ENCODE results near the gene RDH8. TPM values are rescaled to one million over a fixed set of nuclear protein-coding genes. Genes with fewer than 3 reads are reported as not detected.

Gene RDH8
- polyA plus RNA-seq, 1 donor (not counting 4 experiments of a cell fraction or from before 2014, with no cell fraction given) = not detected

GRCh38 chr19:10008184-10008765, 5.0 kb upstream of the RDH8 start:
- Histone ChIP-seq H3K27ac (ENCODE audit: control insufficient read depth, insufficient read depth, low read length) (no peak overlapping the region), H3K9ac (ENCODE audit: control insufficient read depth, extremely low read depth, insufficient read depth, low read length) (no peak overlapping the region), H2AFZ (ENCODE audit: control insufficient read depth, low read length) (no peak overlapping the region), H4K20me1 (ENCODE audit: control insufficient read depth, extremely low read depth, insufficient read depth, low read length) (peaks cover 3% of the 10 kb centered on the region), H3K4me1 (ENCODE audit: control insufficient read depth, extremely low read depth, insufficient read depth, low read length) (peaks cover 13% of the 10 kb centered on the region), H3K27me3 (ENCODE audit: control insufficient read depth, extremely low read depth, insufficient read depth, low read length) (no peaks in the 10 kb centered on the region), H3K4me3 (ENCODE audit: control insufficient read depth in 2 of 3, extremely low read depth in 1 of 3, insufficient read depth in 2 of 3, low read depth in 1 of 3, low read length in 3 of 3) (no peak overlapping the region), H3K79me2 (ENCODE audit: control insufficient read depth, insufficient read depth, low read length) (no peaks in the 10 kb centered on the region), H3K9me1 (ENCODE audit: control insufficient read depth, extremely low read depth, insufficient read depth, low read length) (peaks cover 5% of the 10 kb centered on the region), H3K36me3 (ENCODE audit: control insufficient read depth in 2 of 2, extremely low read depth in 1 of 2, insufficient read depth in 2 of 2, low read length in 2 of 2) (no peaks in the 10 kb centered on the region), H3K9me3 (ENCODE audit: control insufficient read depth, low read depth, low read length) (no peaks in the 10 kb centered on the region), H3K4me2 (ENCODE audit: control insufficient read depth, extremely low read depth, insufficient read depth, low read depth, low read length) (no peak overlapping the region)
- no peak for DNase-seq (ENCODE audit: low read depth, low spot score)
- TF ChIP-seq EZH2 (IDR thresholded peaks at IDR 0.05; ENCODE audit: low read length) = no peak
- TF ChIP-seq CTCF (optimal IDR thresholded peaks at IDR 0.05 in 1 of 3, IDR thresholded peaks at IDR 0.05 in 1 of 3, conservative IDR thresholded peaks at IDR 0.05 in 1 of 3; ENCODE audit: extremely low read depth in 1 of 3, insufficient read depth in 2 of 3, low read length in 3 of 3) = no peak
- peak; percentile 17 for FAIRE-seq
- dilution Hi-C loops (cut with MboI; ENCODE audit: extremely low pct_ligation_motif_present, low sequenced_read_pairs) = no loop called here

- TF ChIP-seq EZH2 (IDR thresholded peaks at IDR 0.05; ENCODE audit: low read length) (no peak), CTCF (optimal IDR thresholded peaks at IDR 0.05 in 1 of 3, IDR thresholded peaks at IDR 0.05 in 1 of 3, conservative IDR thresholded peaks at IDR 0.05 in 1 of 3; ENCODE audit: extremely low read depth in 1 of 3, insufficient read depth in 2 of 3, low read length in 3 of 3) (no peak)
- H4K20me1 ChIP-seq (ENCODE audit: control insufficient read depth, extremely low read depth, insufficient read depth, low read length) = peaks cover 3% of the 10 kb centered on the region
- H3K36me3 ChIP-seq (ENCODE audit: control insufficient read depth in 2 of 2, extremely low read depth in 1 of 2, insufficient read depth in 2 of 2, low read length in 2 of 2) = no peaks in the 10 kb centered on the region
- no peak overlapping the region for H3K27ac ChIP-seq (ENCODE audit: control insufficient read depth, insufficient read depth, low read length)
- no peak overlapping the region for H2AFZ ChIP-seq (ENCODE audit: control insufficient read depth, low read length)
- peak overlapping the region; percentile 54 for H3K4me2 ChIP-seq (ENCODE audit: control insufficient read depth, extremely low read depth, insufficient read depth, low read depth, low read length)
- no peaks in the 10 kb centered on the region for H3K27me3 ChIP-seq (ENCODE audit: control insufficient read depth, extremely low read depth, insufficient read depth, low read length)
- no peaks in the 10 kb centered on the region for H3K79me2 ChIP-seq (ENCODE audit: control insufficient read depth, insufficient read depth, low read length)
- H3K4me1 ChIP-seq (ENCODE audit: control insufficient read depth, extremely low read depth, insufficient read depth, low read length) = peaks cover 13% of the 10 kb centered on the region
- dilution Hi-C loops (cut with MboI; ENCODE audit: extremely low pct_ligation_motif_present, low sequenced_read_pairs) = no loop called here
- H3K9me3 ChIP-seq (ENCODE audit: control insufficient read depth, low read depth, low read length) = no peaks in the 10 kb centered on the region
- FAIRE-seq (peak; percentile 32), DNase-seq (ENCODE audit: low read depth, low spot score) (no peak)
- H3K9me1 ChIP-seq (ENCODE audit: control insufficient read depth, extremely low read depth, insufficient read depth, low read length) = peaks cover 5% of the 10 kb centered on the region
- no peak overlapping the region for H3K9ac ChIP-seq (ENCODE audit: control insufficient read depth, extremely low read depth, insufficient read depth, low read length)
- H3K4me3 ChIP-seq (ENCODE audit: control insufficient read depth in 2 of 3, extremely low read depth in 1 of 3, insufficient read depth in 2 of 3, low read depth in 1 of 3, low read length in 3 of 3) = peak overlapping the region; percentile 19 to 46 (median 30)
Observed at GRCh38 chr19:10009714-10010224, 3.5 kb upstream of the RDH8 start.

Measured in keratinocyte (primary cell).